Rectal smooth muscle tissue (tissue), 1 donor: ENCODE results near the gene MTA2.
"Not testable (repeated sequence)": the region's sequence is repeated elsewhere in the genome, so short reads cannot be mapped to it uniquely, and the experiment has no call there.

Source experiments
- H3K27ac ChIP-seq: one replicate; pipeline ENCODE4 v1.7.0; 2013; ENCODE audit warnings: low read depth, low read length, inconsistent platforms
- H3K27me3 ChIP-seq: one replicate; pipeline ENCODE4 v1.7.0; 2013; ENCODE audit warnings: low read length; ENCODE audit not compliant: control insufficient read depth, insufficient read depth
- H3K36me3 ChIP-seq: one replicate; pipeline ENCODE4 v1.7.0; 2013; ENCODE audit warnings: low read length; ENCODE audit not compliant: control insufficient read depth, insufficient read depth
- H3K4me1 ChIP-seq: one replicate; pipeline ENCODE4 v1.7.0; 2013; ENCODE audit warnings: low read length; ENCODE audit not compliant: control insufficient read depth, insufficient read depth
- H3K4me3 ChIP-seq: one replicate; pipeline ENCODE4 v1.7.0; 2013; ENCODE audit warnings: low read length
- H3K9ac ChIP-seq: one replicate; pipeline ENCODE4 v1.7.0; 2013; ENCODE audit warnings: low read length

MTA2 gene

GRCh38 chr11:62570903-62571302 is 30.8 kb downstream of the MTA2 start:
- not testable (repeated sequence) for H3K27me3 ChIP-seq
- H3K4me1 ChIP-seq = peaks cover 20% of the 10 kb centered on the region

DNA sequence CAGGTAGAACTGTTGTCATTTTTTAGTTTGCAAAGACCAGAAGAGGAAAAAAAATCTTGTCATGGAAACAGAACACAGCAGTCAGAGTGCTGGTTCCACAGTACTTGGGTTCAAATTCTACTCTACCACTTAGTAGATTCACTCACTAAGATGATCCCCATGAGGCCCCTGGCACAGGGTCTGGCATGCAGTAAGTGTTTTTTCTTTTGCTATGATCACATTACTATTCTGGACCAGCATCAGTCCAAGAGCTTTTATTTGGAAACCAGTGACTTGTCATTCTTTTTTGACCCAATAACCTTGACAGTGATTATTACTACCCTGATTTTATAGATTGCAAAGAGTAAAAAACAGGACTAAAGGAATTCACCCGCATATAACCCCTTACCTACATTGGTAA is 32.1 kb downstream of the MTA2 start:
- H3K9ac ChIP-seq = no peak overlapping the region
- peaks cover 11% of the 10 kb centered on the region for H3K4me1 ChIP-seq
- no peaks in the 10 kb centered on the region for H3K27me3 ChIP-seq
- H3K27ac ChIP-seq = no peak overlapping the region
- H3K36me3 ChIP-seq = peaks cover 42% of the 10 kb centered on the region
- no peak overlapping the region for H3K4me3 ChIP-seq

More at GRCh38 chr11:62570903-62571302, 30.8 kb downstream of the MTA2 start:
- not testable (repeated sequence) for H3K9ac ChIP-seq, H3K27ac ChIP-seq, H3K4me3 ChIP-seq
- peaks cover 34% of the 10 kb centered on the region for H3K36me3 ChIP-seq

DNA sequence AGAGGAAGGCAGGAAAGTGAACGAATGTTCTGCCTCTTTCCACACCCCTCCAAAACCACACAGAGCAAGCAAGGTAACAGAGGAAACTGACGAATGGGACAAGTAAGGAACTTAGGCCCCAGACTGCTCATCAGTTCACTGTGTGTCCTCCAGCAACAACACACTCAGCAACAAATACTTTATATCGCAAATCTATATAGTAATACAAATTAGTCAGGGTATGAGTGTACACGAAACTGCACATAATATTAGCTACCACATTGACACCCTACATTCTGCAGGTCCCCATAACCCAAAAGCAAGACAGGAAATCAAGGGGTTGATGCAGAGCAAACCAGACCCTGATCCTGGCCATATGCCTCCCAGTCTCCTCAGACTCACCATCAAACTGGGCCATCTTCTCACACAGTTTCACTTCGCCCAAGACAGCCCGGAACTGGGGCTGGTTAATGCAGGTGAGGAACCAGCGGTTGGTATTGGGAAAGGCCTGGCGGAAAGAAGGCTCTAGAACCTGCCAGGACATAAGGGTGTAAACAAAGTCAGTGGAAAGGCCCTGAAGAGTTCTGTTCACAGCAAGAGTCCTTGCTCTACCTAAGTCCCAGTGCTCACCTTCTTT is 34.5 kb downstream of the MTA2 start:
- H3K9ac ChIP-seq = no peak overlapping the region
- no peaks in the 10 kb centered on the region for H3K27me3 ChIP-seq
- H3K4me3 ChIP-seq = no peak overlapping the region
- H3K27ac ChIP-seq = no peak overlapping the region
- H3K36me3 ChIP-seq = peaks cover 41% of the 10 kb centered on the region
- H3K4me1 ChIP-seq = no peaks in the 10 kb centered on the region

DNA sequence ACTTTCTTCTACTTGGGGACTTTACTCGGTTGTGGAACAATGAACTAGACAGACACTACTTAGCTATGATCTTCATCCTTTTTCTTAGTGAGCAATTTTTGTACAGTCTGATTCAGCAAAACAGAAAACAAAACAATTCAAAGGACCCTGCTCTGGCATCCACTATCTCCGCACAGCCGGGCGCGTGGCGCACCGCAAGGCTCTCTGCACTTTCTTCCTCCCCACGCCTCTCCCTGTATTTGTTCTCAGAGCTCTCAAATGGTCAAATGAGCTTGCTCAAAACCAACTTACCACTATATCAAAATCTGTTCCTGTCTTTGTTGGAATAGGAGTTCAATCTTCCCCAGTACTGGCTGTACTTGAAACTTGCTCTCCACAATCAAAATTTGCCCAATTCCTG is 35.4 kb downstream of the MTA2 start:
- Histone ChIP-seq H3K4me3 (no peak overlapping the region), H3K4me1 (no peaks in the 10 kb centered on the region), H3K9ac (no peak overlapping the region), H3K36me3 (peaks cover 36% of the 10 kb centered on the region), H3K27me3 (no peaks in the 10 kb centered on the region), H3K27ac (no peak overlapping the region)

- Histone ChIP-seq H3K4me3 (no peak overlapping the region), H3K27ac (no peak overlapping the region), H3K36me3 (peaks cover 26% of the 10 kb centered on the region), H3K4me1 (peaks cover 5% of the 10 kb centered on the region), H3K27me3 (no peaks in the 10 kb centered on the region), H3K9ac (no peak overlapping the region)
These were observed 36.4 kb downstream of the MTA2 start for GRCh38 chr11:62565100-62565802.

DNA sequence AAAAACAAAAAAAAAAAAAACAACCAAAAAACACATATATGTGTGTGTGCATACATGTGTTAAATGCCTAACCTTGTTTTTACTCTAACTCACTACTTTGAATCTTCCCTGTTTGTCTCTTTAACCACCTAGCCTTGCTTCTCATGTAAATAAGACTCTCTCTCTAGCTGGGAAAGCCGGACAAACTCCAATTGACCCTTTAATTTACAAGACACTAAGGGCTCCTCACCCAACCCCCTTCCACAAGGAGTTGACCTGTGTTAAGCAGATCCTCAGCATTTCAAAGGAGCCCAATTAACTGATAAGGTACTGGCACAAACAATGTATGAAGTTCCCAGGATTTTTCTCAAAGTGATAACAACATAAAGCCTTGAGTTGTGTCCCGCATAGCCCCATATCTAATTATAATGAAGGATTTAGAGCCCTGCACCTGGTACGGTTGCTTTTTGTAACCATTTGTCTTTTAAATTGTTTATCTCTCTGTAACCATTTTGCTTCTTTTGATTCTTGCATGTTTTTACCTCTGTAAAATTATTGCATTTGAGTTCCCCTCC is 39.9 kb downstream of the MTA2 start:
- not testable (repeated sequence) for H3K4me3 ChIP-seq, H3K9ac ChIP-seq, H3K27me3 ChIP-seq
- Histone ChIP-seq H3K4me1 (peaks cover 13% of the 10 kb centered on the region), H3K27ac (peak overlapping the region; percentile 88), H3K36me3 (peaks cover 22% of the 10 kb centered on the region)

DNA sequence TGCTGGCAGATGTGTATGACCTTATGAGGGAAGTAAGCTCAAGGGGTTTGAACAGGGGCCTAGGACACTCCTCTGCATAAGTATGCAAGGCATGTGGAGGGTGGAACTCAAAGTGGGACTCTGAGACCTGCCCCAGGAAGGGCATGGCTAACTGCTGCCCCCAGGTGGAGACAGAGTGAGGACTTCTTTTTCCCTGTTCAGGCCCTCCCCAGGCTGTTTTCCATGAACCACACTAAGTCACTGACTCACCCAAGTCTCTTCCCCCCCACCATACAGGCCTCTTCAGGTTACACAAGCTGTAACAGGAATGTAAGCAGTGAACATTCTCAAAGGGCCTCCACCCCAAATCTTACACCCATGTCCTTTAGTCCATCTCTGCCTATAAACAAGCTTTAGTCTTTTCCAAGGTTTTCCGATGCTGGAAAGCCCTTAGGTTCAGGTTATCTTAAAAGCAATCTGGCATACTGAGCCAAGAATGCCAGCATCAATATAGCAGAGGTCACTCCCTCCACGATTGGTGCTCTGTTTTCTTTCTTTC is 41.0 kb downstream of the MTA2 start:
- no peak overlapping the region for H3K4me3 ChIP-seq
- H3K4me1 ChIP-seq = peaks cover 23% of the 10 kb centered on the region
- H3K27me3 ChIP-seq = no peaks in the 10 kb centered on the region
- H3K36me3 ChIP-seq = peaks cover 16% of the 10 kb centered on the region
- peak overlapping the region; percentile 88 for H3K27ac ChIP-seq
- H3K9ac ChIP-seq = no peak overlapping the region

GRCh38 chr11:62559626-62560025 is 42.0 kb downstream of the MTA2 start:
- H3K27me3 ChIP-seq, H3K4me3 ChIP-seq, H3K9ac ChIP-seq: not testable (repeated sequence)
- peak overlapping the region; percentile 63 for H3K27ac ChIP-seq
- peaks cover 23% of the 10 kb centered on the region for H3K4me1 ChIP-seq
- H3K36me3 ChIP-seq = peaks cover 10% of the 10 kb centered on the region

- Histone ChIP-seq H3K9ac (no peak overlapping the region), H3K4me3 (no peak overlapping the region), H3K4me1 (peaks cover 23% of the 10 kb centered on the region), H3K27me3 (no peaks in the 10 kb centered on the region), H3K36me3 (peaks cover 10% of the 10 kb centered on the region), H3K27ac (peak overlapping the region; percentile 63)
These were observed 42.5 kb downstream of the MTA2 start for GRCh38 chr11:62559204-62559603.

- Histone ChIP-seq H3K36me3 (peaks cover 10% of the 10 kb centered on the region), H3K4me1 (peaks cover 29% of the 10 kb centered on the region), H3K27me3 (no peaks in the 10 kb centered on the region), H3K4me3 (no peak overlapping the region), H3K9ac (no peak overlapping the region), H3K27ac (peak overlapping the region; percentile 45)
These were observed 43.0 kb downstream of the MTA2 start for GRCh38 chr11:62558669-62559068.

GRCh38 chr11:62556875-62557631 is 44.6 kb downstream of the MTA2 start:
- H3K9ac ChIP-seq = peak overlapping the region; percentile 16
- H3K4me3 ChIP-seq = peak overlapping the region; percentile 40
- peaks cover 10% of the 10 kb centered on the region for H3K36me3 ChIP-seq
- H3K4me1 ChIP-seq = peaks cover 40% of the 10 kb centered on the region
- peak overlapping the region; percentile 91 for H3K27ac ChIP-seq
- no peaks in the 10 kb centered on the region for H3K27me3 ChIP-seq
